ENCODE results near the gene COL18A1. TPM values are rescaled to one million over a fixed set of nuclear protein-coding genes. Genes with fewer than 3 reads are reported as not detected.

Gene COL18A1
- total and polyA plus RNA-seq, 2 donors from 2014 or later = 150 to 316 TPM

DNA sequence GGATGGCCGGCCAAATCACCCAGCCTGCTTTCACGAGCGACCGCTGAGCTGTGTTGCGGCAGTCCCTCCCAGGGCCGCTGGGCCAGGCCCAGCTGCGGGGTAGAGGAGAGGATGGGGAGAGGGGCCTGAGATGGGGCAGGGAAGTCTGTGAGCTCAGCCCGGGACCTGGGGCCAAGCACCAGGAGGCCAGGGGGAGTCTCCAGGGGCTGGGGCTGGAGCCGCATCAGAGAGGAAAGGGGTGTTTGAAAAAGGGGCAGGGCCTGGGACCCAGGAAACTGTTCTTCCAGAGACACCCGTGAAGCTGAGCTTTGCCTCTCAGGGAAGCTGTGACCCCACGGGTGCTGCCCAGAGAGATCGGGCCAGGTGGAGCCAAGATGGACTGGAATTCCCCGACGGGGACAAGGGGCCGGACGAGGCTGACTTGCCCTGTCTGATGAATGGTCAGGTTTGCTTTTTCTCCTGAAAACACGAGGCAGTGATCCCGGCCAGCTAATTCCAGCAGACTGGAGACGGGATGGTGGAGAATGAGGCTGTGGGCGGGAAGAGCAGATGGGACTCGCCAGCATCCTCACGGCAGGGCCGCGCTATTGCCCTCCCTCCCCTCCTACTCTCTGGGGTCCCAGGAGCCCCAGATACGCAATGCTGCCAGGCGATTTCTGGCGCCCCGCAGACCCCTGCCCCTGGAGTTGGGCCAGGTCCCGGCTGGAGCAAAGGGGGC, 40.3 kb upstream of the COL18A1 start:
- TF ChIP-seq, protein P1, sequence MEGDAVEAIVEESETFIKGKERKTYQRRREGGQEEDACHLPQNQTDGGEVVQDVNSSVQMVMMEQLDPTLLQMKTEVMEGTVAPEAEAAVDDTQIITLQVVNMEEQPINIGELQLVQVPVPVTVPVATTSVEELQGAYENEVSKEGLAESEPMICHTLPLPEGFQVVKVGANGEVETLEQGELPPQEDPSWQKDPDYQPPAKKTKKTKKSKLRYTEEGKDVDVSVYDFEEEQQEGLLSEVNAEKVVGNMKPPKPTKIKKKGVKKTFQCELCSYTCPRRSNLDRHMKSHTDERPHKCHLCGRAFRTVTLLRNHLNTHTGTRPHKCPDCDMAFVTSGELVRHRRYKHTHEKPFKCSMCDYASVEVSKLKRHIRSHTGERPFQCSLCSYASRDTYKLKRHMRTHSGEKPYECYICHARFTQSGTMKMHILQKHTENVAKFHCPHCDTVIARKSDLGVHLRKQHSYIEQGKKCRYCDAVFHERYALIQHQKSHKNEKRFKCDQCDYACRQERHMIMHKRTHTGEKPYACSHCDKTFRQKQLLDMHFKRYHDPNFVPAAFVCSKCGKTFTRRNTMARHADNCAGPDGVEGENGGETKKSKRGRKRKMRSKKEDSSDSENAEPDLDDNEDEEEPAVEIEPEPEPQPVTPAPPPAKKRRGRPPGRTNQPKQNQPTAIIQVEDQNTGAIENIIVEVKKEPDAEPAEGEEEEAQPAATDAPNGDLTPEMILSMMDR (IDR thresholded peaks at IDR 0.05; ENCODE audit: borderline replicate concordance, extremely low read depth, insufficient read depth) = no peak
- Histone ChIP-seq H3K9ac (ENCODE audit: low read length in 3 of 3) (peak overlapping the region in 1 of 3 donors; percentile 65), H3K36me3 (ENCODE audit: control insufficient read depth in 2 of 3, insufficient read depth in 3 of 3, low read length in 3 of 3) (no peaks in the 10 kb centered on the region), H3K27ac (ENCODE audit: low read depth in 2 of 2, low read length in 2 of 2) (peak overlapping the region; percentile 92 to 98), H3K4me3 (ENCODE audit: low read length in 3 of 3) (no peak overlapping the region), H3K4me1 (ENCODE audit: control insufficient read depth in 2 of 3, insufficient read depth in 2 of 3, low read depth in 1 of 3, low read length in 3 of 3) (peaks cover 0 to 11% (median 9%) of the 10 kb centered on the region in 3 donors), H3K27me3 (ENCODE audit: control insufficient read depth, insufficient read depth, low read length) (no peaks in the 10 kb centered on the region), H3K9me3 (ENCODE audit: control insufficient read depth in 2 of 3, insufficient read depth in 1 of 3, low read length in 3 of 3) (no peaks in the 10 kb centered on the region)
- intact Hi-C loops (cut with DNase I) = no loop called here
- peak in 1 of 5 donors; percentile 85 for DNase-seq
- no peak for FAIRE-seq

DNA sequence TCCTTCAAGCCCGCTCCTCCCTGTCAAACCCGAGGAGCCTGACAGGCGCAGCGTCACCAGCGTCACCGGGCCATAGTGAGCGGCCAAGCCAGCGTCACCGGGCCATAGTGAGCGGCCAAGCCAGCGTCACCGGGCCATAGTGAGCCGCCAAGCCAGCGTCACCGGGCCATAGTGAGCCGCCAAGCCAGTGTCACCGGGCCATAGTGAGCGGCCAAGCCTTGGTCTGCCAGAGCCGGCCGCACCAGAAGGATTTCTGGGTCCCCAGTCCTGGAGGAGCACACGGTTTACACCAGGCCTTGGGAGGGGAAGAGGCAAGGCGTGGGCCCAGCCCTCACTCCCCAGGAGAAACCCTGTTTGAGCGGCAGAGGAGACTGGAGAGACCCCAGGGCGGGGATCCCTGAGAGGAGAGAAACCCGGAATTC, 39.8 kb upstream of the COL18A1 start:
- Histone ChIP-seq H3K27me3 (ENCODE audit: control insufficient read depth, insufficient read depth, low read length) (no peaks in the 10 kb centered on the region), H3K9me3 (ENCODE audit: control insufficient read depth in 2 of 3, insufficient read depth in 1 of 3, low read length in 3 of 3) (no peaks in the 10 kb centered on the region), H3K4me1 (ENCODE audit: control insufficient read depth in 2 of 3, insufficient read depth in 2 of 3, low read depth in 1 of 3, low read length in 3 of 3) (peaks cover 0 to 11% (median 9%) of the 10 kb centered on the region in 3 donors), H3K27ac (ENCODE audit: low read depth in 2 of 2, low read length in 2 of 2) (peak overlapping the region; percentile 92 to 98), H3K9ac (ENCODE audit: low read length in 3 of 3) (no peak overlapping the region), H3K36me3 (ENCODE audit: control insufficient read depth in 2 of 3, insufficient read depth in 3 of 3, low read length in 3 of 3) (no peaks in the 10 kb centered on the region), H3K4me3 (ENCODE audit: low read length in 3 of 3) (no peak overlapping the region)
- TF ChIP-seq, protein P1 (IDR thresholded peaks at IDR 0.05; ENCODE audit: borderline replicate concordance, extremely low read depth, insufficient read depth) = no peak
- DNase-seq (peak in 1 of 5 donors; percentile 65), FAIRE-seq (no peak)
- intact Hi-C loops (cut with DNase I) = no loop called here

DNA sequence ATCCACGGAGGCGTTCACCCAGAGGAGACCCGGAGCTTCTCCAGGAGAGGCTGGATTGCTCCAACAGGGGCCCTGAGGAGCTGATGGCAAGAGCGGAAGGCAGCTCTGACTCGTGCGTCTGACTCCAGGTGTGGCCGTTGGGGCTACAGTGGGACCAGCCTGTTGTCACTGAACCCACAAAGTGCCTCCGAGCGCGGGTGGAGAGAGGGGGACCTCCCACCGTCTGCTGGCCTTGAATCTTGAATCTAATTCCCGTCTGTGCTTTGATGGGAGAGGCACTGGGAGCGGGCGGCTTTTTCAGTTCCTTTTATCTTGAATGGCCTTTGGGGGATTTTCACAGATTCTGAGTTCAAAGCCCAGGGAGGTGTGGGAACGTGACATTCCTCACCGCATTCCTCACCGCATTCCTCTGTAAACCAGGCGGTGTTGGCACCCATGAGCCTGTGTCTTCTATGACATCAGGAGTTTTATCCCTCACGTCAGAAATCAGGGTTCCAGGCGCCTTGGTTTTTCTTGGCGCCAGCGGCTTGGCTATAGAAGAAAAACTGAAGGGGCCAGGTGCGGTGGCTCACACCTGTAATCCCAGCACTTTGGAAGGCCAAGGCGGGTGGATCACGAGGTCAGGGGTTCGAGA, 39.2 kb upstream of the COL18A1 start:
- intact Hi-C loops (cut with DNase I) = no loop called here
- DNase-seq = peak in 4 of 5 donors; percentile 57 to 74 (median 72)
- no peak for FAIRE-seq
- TF ChIP-seq, protein P1 (IDR thresholded peaks at IDR 0.05; ENCODE audit: borderline replicate concordance, extremely low read depth, insufficient read depth) = no peak
- Histone ChIP-seq H3K4me1 (ENCODE audit: control insufficient read depth in 2 of 3, insufficient read depth in 2 of 3, low read depth in 1 of 3, low read length in 3 of 3) (peaks cover 0 to 11% (median 9%) of the 10 kb centered on the region in 3 donors), H3K27ac (ENCODE audit: low read depth in 2 of 2, low read length in 2 of 2) (peak overlapping the region; percentile 92 to 98), H3K9me3 (ENCODE audit: control insufficient read depth in 2 of 3, insufficient read depth in 1 of 3, low read length in 3 of 3) (no peaks in the 10 kb centered on the region), H3K9ac (ENCODE audit: low read length in 3 of 3) (no peak overlapping the region), H3K36me3 (ENCODE audit: control insufficient read depth in 2 of 3, insufficient read depth in 3 of 3, low read length in 3 of 3) (no peaks in the 10 kb centered on the region), H3K27me3 (ENCODE audit: control insufficient read depth, insufficient read depth, low read length) (no peaks in the 10 kb centered on the region), H3K4me3 (ENCODE audit: low read length in 3 of 3) (no peak overlapping the region)

All from kidney (tissue), 14 donors.